ENCODE results near the gene SDS.

DNA sequence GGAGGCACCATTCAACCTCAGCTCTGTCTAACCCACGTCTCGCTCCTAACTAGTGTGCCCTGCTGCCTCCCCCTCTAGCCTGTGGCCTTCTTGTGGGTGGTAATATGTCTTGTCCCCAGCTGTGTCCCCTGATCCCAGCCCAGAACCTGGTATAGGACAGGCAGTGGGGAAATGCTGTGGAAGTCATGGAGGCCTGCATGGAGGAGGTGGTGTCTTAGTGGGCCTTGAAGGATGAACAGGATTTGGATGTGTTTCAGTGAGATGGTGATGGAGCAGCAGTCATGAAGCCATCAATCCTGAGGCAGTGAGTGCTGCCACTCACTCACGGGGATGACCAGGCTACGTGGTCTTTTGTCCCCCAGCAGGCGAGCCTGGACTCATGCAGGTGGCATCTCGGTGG, 31.9 kb downstream of the SDS start:
- TF ChIP-seq, protein P1, sequence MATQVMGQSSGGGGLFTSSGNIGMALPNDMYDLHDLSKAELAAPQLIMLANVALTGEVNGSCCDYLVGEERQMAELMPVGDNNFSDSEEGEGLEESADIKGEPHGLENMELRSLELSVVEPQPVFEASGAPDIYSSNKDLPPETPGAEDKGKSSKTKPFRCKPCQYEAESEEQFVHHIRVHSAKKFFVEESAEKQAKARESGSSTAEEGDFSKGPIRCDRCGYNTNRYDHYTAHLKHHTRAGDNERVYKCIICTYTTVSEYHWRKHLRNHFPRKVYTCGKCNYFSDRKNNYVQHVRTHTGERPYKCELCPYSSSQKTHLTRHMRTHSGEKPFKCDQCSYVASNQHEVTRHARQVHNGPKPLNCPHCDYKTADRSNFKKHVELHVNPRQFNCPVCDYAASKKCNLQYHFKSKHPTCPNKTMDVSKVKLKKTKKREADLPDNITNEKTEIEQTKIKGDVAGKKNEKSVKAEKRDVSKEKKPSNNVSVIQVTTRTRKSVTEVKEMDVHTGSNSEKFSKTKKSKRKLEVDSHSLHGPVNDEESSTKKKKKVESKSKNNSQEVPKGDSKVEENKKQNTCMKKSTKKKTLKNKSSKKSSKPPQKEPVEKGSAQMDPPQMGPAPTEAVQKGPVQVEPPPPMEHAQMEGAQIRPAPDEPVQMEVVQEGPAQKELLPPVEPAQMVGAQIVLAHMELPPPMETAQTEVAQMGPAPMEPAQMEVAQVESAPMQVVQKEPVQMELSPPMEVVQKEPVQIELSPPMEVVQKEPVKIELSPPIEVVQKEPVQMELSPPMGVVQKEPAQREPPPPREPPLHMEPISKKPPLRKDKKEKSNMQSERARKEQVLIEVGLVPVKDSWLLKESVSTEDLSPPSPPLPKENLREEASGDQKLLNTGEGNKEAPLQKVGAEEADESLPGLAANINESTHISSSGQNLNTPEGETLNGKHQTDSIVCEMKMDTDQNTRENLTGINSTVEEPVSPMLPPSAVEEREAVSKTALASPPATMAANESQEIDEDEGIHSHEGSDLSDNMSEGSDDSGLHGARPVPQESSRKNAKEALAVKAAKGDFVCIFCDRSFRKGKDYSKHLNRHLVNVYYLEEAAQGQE (IDR thresholded peaks at IDR 0.05; ENCODE audit: low read depth): no peak
- TF ChIP-seq RAD21 (IDR thresholded peaks at IDR 0.05; ENCODE audit: low read depth) (no peak), CEBPB (IDR thresholded peaks at IDR 0.05) (no peak), TAF1 (IDR thresholded peaks at IDR 0.05; ENCODE audit: low read depth) (no peak)
- TF ChIP-seq, protein P2, sequence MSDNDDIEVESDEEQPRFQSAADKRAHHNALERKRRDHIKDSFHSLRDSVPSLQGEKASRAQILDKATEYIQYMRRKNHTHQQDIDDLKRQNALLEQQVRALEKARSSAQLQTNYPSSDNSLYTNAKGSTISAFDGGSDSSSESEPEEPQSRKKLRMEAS (IDR thresholded peaks at IDR 0.05): no peak
